PFSK-1 (cell line): ENCODE measurements around the gene PIWIL4.

Source experiments
- FOXP2 ChIP-seq: optimal IDR thresholded peaks from 2 replicates; pipeline ENCODE3; 2011; ENCODE audit warnings: borderline replicate concordance, control low read depth, inconsistent platforms; ENCODE audit not compliant: insufficient read depth; ENCODE audit errors: extremely low read length, extremely low read depth
- POLR2AphosphoS5 ChIP-seq: IDR thresholded peaks from 2 replicates; pipeline ENCODE4 v1.6.1; 2012; ENCODE audit warnings: low read depth, mild to moderate bottlenecking, control low read depth, low read length, moderate library complexity
- SIN3A ChIP-seq: IDR thresholded peaks from 2 replicates; pipeline ENCODE4 v1.6.1; 2012; ENCODE audit warnings: mild to moderate bottlenecking, low read length, moderate library complexity, borderline replicate concordance; ENCODE audit not compliant: insufficient read depth
- TAF1 ChIP-seq: IDR thresholded peaks from 2 replicates; pipeline ENCODE4 v1.6.1; 2012; ENCODE audit warnings: low read length, control low read depth, borderline replicate concordance; ENCODE audit not compliant: insufficient read depth
- TF ChIP-seq, protein P1 (sequence below), 2 experiments: IDR thresholded peaks; 2 replicates each; pipeline versions ENCODE4 v1.6.1 to v1.8.0; 2011 to 2012; ENCODE audit warnings: low read depth in 2 of 2, low read length in 2 of 2, control low read depth in 1 of 2, inconsistent platforms in 1 of 2, mild to moderate bottlenecking in 1 of 2, moderate library complexity in 1 of 2; ENCODE audit not compliant: insufficient read depth in 1 of 2

The PIWIL4 gene

DNA sequence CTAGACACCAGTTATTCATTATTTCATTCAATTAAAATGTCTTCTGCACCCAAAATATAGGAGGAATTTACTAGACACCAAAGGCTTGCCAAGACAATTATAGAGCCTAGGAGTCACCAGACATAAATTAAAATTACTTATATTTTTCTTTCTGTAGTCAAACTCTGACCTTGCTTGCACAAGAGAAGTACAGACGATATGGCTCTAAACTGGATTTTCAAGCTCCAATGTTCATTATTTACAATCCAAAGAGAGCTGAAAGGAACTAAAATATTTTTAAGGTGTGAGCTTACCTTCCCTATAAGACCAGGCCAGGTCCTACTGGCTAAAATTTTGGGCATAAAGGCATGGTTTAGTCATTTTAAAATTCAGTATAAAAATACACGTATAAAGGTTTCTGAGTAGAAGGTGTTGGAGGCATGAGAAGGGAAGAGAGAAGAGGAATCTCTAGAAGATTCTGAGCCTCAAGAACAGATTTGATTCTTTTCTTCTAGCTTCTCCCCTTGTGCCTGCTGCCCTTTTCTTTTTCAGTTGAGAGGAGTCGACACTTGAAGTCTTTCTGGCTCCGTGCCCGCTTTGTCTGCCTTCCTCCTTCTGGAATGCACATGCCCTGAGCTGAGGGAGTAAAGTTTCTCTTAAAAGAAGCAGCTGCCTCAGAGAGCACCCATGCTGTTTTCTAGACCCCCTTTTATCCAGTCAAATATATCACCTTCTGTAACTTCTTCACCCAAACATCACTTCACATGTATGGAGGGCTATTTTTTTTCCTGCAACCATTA lies 41.4 kb upstream of the PIWIL4 start:
- no peak for TF ChIP-seq FOXP2
- TF ChIP-seq SIN3A: no peak
- no peak for TF ChIP-seq TAF1
- no peak for TF ChIP-seq POLR2AphosphoS5
- TF ChIP-seq, protein P1, sequence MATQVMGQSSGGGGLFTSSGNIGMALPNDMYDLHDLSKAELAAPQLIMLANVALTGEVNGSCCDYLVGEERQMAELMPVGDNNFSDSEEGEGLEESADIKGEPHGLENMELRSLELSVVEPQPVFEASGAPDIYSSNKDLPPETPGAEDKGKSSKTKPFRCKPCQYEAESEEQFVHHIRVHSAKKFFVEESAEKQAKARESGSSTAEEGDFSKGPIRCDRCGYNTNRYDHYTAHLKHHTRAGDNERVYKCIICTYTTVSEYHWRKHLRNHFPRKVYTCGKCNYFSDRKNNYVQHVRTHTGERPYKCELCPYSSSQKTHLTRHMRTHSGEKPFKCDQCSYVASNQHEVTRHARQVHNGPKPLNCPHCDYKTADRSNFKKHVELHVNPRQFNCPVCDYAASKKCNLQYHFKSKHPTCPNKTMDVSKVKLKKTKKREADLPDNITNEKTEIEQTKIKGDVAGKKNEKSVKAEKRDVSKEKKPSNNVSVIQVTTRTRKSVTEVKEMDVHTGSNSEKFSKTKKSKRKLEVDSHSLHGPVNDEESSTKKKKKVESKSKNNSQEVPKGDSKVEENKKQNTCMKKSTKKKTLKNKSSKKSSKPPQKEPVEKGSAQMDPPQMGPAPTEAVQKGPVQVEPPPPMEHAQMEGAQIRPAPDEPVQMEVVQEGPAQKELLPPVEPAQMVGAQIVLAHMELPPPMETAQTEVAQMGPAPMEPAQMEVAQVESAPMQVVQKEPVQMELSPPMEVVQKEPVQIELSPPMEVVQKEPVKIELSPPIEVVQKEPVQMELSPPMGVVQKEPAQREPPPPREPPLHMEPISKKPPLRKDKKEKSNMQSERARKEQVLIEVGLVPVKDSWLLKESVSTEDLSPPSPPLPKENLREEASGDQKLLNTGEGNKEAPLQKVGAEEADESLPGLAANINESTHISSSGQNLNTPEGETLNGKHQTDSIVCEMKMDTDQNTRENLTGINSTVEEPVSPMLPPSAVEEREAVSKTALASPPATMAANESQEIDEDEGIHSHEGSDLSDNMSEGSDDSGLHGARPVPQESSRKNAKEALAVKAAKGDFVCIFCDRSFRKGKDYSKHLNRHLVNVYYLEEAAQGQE (IDR thresholded peaks at IDR 0.05; ENCODE audit: insufficient read depth in 1 of 2, low read depth in 2 of 2, low read length in 2 of 2): no peak

DNA sequence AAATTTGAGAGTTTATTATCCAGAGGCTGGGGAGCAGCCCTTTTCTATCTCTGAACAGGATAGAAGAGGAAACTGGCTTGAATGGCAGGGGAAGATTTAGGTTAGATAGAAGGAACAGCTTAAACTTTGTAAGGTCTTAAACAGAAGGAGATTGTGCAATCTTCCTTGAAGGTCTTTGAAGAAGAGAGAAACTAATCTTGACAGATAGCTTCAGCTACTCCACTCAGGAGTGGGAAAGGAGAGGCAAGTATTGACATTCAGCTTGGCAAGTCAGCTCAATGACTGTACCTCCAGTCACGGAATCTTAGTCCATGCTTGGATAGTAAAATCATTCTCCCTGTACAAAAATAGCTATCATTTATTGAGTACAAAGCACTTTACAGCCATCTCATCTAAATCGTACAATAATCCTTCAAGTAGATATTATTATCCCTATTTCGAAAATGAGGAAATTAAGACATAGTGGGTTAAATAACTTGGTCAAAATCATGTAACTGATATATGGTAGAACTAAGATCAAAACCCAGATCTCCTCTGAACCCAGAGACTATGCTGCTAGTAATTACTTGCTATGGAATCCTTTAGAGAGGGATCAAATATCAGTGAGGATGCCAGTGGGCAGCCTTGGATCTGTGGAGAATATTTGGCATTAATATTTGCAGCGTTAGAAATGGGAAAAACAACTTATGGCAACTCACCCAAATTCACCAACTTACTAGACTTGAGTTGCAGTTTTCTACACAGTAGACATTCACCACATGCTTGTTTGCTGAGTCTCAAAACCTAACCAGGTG lies 40.3 kb upstream of the PIWIL4 start:
- TF ChIP-seq POLR2AphosphoS5 (no peak), SIN3A (no peak), TAF1 (no peak), FOXP2 (no peak)
- TF ChIP-seq, protein P1 (IDR thresholded peaks at IDR 0.05; ENCODE audit: insufficient read depth in 1 of 2, low read depth in 2 of 2, low read length in 2 of 2): no peak

DNA sequence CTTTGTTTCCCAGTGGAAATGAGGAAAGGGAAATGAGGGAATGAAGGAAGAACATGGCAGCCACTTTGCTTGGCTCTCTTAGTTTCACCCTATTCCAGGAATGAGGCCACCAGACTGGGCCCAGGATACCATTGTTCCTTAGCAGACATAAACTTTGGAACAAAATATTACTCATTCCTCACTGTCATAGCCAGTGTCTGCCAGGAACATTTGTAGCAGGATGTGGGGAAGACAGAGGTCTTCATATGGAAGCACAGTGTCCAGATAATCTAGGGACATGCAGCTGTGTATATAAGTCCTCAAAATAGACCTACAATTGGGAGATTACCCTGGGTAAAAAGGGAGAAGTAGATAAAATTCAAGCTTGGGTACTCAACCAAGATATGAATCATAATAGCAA lies 38.6 kb upstream of the PIWIL4 start:
- TF ChIP-seq, protein P1 (IDR thresholded peaks at IDR 0.05; ENCODE audit: insufficient read depth in 1 of 2, low read depth in 2 of 2, low read length in 2 of 2): no peak
- no peak for TF ChIP-seq POLR2AphosphoS5
- no peak for TF ChIP-seq FOXP2
- TF ChIP-seq SIN3A: no peak
- TF ChIP-seq TAF1: no peak

DNA sequence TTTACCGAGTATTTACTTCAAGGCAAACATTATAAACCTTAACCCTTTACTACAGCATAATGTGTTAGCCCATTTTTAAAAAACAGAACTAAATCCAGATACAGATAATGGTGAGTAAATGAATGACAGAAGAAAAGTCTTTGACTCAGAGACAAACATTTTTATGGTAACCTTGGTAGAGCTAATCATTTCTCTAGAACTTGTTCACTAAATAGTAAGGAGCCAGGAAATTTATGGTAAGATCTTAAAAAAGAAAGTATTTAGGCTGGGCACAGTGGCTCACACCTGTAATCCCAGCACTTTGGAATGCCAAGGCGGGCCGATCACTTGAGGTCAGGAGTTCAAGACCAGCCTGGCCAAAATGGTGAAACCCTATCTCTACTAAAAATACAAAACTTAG lies 35.0 kb upstream of the PIWIL4 start:
- TF ChIP-seq FOXP2: no peak
- no peak for TF ChIP-seq TAF1
- no peak for TF ChIP-seq SIN3A

DNA sequence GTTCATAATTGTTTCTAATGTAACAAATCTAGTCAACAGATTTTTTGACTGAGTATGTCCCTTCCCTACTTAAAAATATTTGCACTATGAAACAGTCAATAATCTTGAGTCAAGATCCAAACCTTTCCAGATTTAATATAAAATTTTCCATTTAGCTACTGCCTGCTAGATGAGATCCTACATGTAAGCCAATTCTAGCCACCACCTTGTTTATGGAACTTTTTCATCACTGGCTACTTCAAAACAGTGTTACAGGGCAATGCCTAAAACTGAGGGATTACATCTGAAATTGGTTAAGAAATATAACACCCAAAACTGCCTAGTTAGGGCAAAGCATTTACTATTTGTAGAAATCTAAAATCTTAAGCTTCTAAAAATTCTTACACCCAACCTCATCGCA lies 34.0 kb upstream of the PIWIL4 start:
- TF ChIP-seq, protein P1 (IDR thresholded peaks at IDR 0.05; ENCODE audit: insufficient read depth in 1 of 2, low read depth in 2 of 2, low read length in 2 of 2): no peak
- no peak for TF ChIP-seq SIN3A
